GM23248 (cell line): ENCODE results near the gene HYOU1.

Experiments used
- EZH2 ChIP-seq: fragments of 200-600 bp; sonication (generic); IDR thresholded peaks from 2 replicates; pipeline ENCODE4 v1.6.1; 2018; ENCODE audit warnings: antibody characterized with exemption, mild to moderate bottlenecking; ENCODE audit not compliant: insufficient read depth, poor library complexity, severe bottlenecking
- EZH2phosphoT487 ChIP-seq: fragments of 200-600 bp; sonication (generic); IDR thresholded peaks from 2 replicates; pipeline ENCODE4 v1.6.1; 2018; ENCODE audit warnings: antibody characterized with exemption, moderate library complexity, mild to moderate bottlenecking, low read depth; ENCODE audit not compliant: insufficient read depth

DNA sequence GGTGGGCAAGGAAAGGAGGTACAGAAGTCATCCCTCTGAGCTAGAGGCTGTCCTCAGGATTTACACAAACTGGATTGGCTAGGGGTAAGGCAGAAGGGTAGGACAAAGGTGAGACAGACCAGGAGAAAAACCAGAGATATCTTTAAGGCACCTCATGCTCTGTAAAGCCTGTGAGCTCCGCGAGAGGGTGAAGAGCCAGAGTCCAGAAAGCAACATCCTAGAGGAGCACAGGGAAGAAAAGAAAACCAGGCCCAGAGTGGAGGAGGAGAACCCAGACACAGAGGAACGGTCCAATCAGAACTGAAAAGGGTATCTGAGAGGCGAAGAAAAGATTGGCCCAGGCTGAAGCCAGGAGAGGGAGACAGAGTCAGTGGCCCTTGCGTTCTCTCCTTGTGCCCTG lies 31.5 kb downstream of the HYOU1 start:
- TF ChIP-seq EZH2 (no peak), EZH2phosphoT487 (no peak)
